Peyer's patch (tissue), 4 donors: ENCODE measurements around the gene TATDN3.

Source experiments
- CTCF ChIP-seq, 6 experiments: fragments of 450-650 bp in 4 of 6; fragments of 200-600 bp in 2 of 6; sonication (generic) in 1 of 6; IDR thresholded peaks; one replicate each; pipeline ENCODE4 v1.5.1; 2017 to 2019; ENCODE audit warnings: antibody characterized with exemption in 6 of 6, mild to moderate bottlenecking in 3 of 6, moderate library complexity in 1 of 6
- POLR2A ChIP-seq, 2 donors: fragments of 450-650 bp; IDR thresholded peaks; one replicate each; pipeline ENCODE4 v1.5.1; 2017; ENCODE audit warnings: antibody characterized with exemption in 2 of 2, mild to moderate bottlenecking in 2 of 2, moderate library complexity in 2 of 2

- no peak for TF ChIP-seq CTCF (IDR thresholded peaks at IDR 0.05)
- TF ChIP-seq POLR2A (IDR thresholded peaks at IDR 0.05) = no peak
These were observed 18.7 kb upstream of the TATDN3 start for GRCh38 chr1:212773011-212773410.
